GM18519 (cell line): ENCODE results near the gene ATP10A.
A peak's percentile ranks its signal among the peaks of the same experiment; 100 is the strongest.

ENCODE experiments used
- ATAC-seq: cut with Tn5 transposase; IDR thresholded peaks from one replicate; pipeline ENCODE4 v1.9.1; 2021; ENCODE audit warnings: mild to moderate bottlenecking, moderate library complexity; ENCODE audit not compliant: unreplicated experiment, low FRiP score

Gene ATP10A

DNA sequence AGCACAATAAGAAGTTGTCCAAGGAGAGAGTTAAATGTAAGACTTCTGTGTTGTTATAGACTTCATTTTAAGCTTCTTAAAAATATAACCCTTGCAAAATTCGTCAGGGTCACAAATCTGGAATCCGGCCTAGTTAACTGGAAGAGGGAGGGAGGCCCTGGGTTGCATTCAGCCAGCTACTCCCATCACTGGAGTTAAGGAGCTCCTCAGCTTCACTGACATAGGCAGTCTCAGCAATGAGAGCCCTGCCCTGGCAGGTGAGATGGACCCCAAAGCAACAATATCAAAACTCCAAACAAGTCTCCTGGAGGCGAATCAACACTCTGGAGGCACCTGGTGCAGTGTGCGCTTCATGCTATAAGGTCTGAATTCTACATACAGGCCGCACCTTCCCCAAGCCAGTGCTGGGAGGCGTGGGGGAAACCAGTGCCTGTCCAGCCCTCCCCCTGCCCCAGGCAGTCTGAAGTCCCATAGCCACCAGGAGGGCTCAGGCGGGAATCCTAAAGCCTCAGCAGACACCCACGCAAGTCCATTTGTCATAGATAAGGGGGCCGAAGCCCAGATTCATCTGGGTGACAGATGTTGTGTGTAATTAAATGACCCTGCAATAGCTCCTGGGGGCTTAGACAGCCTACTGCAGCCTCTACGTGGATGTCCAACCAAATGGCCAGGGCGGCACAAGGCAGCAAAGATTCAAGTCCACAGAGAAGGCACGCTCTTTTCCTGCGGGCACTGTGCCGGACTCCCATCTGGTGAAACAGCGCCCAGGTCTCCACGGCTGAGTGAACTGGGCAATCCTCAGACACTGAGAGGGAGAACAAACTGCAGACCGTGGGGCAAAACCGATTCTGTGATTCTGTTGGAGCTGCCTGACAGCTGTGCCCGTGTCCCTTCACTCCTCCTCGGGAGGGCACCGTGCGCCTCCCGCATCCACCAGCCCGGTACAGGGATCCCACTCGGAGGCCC, 64.9 kb downstream of the ATP10A start:
- ATAC-seq, result no peak

DNA sequence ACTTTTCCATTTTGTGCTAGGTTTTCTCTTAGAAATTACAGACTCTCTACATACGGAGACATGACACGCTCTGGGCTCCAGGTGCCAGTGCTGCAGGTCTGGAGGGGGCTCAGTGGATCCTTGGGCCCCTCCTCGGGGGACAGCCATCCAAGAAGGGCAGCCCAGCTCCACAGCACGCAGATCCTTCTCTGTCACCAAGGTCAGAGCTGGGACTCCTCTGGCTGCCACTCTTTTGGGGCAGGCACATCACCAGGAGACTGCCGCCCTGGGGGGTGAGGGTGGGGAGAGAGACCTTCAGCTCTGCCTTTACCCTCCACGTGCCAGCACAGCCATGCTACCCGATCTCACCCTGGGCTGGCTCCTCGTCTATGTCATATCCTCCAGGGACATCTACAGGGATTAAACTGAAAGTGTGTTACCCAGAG, 65.6 kb downstream of the ATP10A start:
- no peak for ATAC-seq

DNA sequence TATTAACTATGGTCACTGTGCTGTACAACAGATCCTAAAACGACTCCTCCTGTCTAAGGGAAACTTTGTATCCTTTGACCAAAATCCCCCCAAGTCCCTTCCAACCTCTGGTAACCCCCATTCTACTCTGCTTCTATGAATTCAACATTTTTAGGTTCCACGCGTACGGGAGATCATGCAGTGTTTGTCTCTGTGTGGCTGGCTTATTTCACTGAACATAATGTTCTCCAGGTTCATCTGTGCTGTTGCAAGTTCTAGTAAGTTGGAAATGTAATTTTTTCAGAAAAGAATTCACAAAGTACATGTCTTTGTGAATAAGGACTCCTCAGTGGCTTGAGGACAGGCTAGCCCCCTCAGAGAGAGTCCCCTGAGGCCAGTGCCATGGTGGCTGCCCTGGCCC, 66.1 kb downstream of the ATP10A start:
- no peak for ATAC-seq

DNA sequence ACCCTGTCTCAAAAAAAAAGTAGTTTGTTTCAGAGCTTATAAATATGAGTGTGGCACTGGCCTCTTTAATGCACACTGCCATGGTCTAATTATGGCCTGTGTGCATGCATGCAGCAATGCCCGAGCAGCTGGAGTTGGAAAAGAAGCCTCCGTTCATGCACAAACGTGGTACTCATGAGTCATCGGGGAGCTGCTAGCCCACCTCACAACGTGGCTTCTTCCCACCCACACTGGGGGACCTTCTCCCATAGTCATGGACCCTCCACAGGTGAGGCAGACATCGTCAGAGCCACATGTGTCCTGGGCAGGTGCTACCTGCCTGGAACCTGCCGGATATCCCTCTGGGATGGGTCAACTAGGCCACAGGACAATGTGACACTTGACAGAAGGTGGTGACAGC, 66.7 kb downstream of the ATP10A start:
- ATAC-seq, result no peak

DNA sequence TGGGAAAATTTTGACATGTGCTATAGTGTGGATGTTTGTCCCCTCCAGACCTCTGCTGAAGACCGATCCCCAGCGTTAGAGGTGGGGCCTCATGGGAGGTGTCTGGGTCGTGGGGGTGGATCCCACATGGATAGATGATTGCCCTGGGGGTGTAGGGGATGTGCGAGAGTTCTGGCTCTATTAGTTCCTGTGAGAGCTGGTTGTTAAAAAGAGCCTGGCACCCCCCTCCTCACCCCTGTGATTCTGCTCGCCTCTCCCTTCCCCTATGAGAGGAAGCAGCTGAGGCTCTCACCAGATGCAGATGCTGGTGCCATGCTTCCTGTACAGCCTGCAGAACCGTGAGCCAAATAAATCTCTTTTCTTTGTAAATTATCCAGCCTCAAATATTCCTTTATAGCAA, 67.4 kb downstream of the ATP10A start:
- no peak for ATAC-seq

DNA sequence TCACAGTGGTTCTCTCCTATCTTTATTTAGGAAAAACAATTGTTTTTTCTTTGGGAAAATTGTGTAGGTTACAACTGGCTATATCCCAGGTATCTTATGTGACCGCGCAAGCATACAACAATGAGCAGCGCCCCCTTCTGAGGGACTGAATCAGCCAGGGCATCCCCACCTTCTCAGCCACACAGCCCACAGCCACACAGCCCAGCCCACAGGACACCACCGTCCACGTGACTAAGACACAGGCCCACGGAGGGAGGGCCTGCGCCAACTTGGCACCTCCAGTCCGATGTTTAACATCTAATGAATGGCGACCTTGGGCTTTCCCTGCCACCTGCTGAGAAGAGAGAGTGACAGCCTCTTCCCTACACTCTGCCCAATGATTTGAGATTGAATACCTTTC, 68.1 kb downstream of the ATP10A start:
- ATAC-seq, result no peak

DNA sequence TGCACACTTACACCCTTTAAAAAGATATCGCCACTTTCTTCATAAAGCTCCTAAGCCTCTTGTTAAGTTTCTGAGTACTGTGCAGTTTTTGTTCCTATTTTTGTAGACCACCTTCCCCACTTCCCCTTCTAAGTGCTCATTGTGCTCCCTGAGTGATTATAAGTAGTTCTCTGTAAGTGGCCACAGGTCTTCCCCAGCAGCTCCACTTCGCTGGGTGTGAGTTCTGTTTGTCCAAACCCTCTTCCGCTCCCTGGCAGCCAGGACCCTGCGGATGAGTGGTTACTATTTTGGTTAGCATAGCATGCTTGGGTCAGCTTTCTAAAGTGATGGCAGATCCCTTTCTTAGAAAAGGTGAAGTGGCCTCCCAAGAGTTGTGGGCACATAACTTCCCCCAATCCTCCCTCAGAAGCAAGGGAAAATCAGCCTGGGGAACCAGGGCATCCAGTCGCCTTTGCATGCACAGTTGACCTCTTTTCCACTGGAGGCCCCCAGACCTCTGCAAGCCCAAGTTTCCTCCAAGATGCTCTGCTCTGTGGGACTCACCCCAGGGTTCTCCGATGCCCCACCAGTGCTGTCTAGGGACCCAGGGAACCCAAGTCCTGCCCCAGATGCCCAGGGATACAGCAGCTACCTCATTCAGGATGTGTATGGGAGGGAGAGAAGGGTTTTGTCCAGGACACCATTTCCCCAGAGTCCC, 69.6 kb downstream of the ATP10A start:
- peak; percentile 87 for ATAC-seq

DNA sequence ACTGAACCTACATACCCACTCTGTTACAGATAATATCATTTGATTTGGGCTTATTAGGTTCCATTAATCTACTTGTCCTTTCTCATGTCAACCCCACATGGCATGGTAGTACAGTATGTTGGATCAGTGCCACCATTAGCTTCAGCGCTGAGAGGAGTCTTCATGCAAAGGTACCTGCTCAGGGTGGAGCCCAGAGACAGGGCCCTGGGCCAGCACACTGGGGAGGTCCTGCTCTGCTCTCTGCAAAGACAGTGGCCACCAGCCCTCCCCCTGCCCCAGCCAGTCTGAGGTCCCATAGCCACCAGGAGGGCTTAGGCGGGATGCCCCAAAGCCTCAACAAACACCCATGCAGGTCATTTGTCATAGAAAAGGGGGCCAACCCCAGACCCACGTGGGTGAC, 71.0 kb downstream of the ATP10A start:
- ATAC-seq, result no peak

DNA sequence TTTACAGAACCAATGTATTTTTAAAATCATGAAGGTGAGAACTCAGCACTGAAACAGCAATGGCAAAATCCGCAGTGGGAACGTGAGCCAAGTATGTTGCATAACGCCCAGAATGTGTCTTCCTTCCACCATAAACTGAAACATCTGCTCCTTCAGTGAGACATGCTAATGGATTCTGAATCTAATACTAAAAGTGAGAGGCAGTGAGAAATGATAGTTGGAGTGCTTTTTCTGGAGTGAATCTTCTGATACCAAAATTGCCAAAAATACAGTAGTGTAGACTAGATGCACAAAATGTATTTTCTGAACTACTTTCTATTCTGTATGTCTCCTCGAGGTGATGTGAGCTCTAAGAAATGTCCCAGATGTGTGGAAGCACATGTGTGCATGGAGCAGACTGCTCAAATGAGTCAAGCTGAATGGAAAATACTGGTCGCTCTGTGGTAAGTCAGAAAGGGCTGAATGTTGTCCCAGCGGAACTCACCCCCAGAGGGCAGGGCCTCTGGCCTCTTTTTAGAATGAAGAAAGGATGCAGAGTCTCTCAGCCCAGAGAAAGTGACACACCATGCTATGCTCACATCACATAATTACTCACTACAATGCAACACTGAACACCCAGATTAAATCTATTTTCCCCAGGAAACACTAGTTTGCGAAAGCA, 73.0 kb downstream of the ATP10A start:
- ATAC-seq, result no peak

DNA sequence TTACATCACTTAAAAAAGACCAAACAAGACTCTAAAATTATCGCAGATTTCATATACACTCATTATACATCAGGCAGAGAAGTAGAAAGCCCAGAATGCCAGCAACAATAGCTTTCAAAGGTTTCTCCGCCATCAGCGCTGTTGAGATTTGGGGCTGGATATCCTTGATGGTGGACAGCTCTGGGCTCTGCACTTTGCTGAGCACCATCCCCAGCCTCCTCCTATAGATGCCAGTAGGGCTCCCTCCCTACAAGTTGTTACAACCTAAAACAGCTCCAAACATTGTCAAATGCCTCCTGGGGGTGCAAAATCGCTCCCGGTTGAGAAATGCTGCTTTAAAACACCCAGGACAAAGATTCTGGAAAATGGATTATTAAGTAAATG, 73.5 kb downstream of the ATP10A start:
- ATAC-seq, result no peak

DNA sequence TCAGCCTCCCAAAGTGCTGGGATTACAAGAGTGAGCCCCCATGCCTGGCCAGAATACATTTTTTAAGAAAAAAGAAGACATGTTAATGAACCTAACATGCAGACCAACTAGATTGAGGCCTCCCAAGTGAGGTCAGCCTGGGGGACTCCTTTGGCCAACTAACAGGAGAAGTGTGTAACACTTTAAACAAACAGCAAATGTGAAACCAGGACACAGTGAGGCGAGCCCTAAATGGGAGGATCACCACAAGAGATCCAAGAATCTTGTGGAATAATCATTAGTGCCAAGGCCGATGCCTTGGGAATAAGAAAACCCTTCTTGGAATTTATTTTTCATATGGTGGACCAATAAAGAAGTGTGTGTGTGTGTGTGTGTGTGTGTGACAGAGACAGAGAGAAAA, 73.9 kb downstream of the ATP10A start:
- ATAC-seq, result no peak

DNA sequence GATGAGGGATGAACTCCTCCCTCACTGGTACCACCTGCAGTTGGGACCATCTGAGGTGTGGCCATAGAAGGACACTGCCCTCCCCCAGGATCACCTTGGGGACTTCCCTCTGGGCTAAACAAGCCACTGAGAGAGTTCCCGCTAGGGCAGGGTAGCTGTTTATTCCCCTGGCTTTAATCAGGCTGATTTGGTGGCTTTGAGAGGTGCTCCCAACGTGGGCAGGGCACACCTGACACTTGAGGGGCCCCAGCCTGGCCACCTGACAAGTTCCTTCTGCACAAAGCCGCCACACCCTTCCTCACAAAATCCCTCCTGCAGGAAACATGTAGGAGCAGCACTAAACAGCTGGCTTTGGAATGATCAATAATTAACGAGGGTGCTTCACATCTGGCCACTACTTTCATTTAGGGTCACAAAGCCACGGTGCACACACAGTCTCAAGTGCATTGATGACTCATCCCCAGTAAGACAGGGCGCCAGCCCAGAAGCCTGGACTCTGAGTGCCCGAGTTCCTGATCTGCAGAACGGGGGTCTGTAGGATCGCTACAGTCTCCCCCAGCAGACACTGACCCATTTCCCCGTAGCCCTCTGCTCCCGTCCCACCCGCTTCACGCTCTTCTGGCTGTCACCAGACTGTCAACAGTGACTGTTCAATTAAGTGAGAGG, 75.1 kb downstream of the ATP10A start:
- ATAC-seq, result no peak

DNA sequence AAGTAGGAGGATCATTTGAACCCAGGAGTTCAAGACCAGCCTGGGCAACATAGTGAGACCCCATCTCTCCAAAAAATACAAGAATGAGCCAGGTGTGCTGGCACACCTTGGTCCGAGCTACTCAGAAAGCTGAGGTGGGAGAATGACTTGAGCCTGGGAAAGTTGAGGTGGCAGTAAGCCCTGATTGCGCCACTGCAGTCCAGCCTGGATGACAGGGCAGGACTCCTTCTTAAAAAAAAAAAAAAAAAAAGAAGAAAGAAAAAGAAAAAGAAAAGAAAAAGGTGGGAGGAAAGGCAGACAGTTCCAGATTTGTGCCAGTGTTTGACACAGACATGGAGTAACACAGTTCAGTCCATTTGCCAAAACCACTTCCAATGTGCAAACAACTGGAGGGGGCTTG, 75.7 kb downstream of the ATP10A start:
- ATAC-seq, result no peak

DNA sequence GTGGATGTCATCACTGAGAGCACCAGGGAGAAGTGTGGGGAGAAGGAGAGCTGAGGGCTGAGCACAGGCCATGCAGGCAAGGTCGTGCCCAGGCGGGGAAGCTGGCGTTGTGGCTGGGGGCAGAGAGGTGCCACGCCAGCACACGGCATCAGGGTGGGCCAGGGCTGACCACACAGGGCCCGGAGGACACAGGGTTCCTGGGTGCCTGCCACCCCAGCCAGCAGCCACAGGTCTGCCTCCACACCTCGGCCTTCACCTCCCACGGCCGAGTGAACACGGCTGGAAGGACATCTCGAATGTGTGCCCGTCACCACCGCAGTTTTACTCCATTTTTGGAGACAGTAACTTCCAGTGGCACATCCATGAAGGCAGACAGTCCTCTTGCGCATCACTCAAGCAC, 77.1 kb downstream of the ATP10A start:
- no peak for ATAC-seq

DNA sequence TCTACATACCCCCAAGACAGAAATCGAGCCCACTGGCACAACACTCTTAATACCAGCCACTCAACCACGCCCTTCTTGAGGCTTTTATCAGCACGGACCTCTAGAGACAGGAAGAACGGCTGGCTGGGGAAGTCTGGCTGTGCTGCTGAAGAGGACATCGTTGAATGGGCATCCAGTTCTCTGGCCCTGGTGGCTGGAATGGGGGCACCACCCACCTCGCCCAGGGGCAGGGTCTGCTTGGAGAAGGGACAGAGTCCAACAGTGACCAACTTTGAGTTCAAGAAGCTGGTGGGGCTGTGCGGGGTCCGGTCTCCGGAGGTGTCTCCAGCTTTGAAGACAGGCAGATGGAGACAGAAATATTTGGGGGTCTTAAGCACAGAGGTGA, 77.5 kb downstream of the ATP10A start:
- ATAC-seq, result no peak

DNA sequence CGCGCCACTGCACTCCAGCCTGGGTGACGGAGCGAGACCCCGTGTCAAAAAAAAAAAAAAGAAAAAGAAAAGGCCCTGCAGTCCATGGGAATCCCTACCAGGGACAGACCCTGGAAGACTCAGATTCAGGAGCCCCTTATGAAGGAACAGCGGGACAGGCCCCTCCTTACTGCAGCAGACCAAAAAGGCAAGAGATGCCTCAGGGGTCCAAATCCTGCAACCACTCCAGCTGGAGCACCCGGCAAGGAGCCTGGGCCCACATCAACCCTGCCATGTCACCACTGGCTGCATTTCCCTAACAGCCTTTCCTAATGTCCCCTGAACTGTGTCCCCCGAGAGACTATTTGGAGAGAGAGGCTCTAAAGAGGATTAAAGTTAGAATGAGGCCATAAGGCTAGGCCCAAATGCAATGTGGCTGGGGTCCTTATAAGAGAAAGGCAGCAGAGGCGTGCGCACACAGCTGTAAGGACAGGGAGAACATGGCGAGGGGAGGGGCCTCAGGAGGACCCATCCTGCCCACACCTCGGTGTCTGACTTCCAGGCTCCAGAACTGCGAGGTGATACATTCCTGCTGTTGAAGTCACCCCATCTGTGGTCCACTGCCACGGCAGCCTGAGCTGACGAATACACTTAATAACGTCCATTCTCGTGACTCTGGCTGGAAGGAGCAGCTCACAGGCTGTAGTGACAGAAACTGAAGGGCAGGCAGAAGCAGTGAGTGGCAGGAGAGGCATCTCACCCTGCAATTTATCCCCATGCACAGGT, 78.1 kb downstream of the ATP10A start:
- no peak for ATAC-seq

DNA sequence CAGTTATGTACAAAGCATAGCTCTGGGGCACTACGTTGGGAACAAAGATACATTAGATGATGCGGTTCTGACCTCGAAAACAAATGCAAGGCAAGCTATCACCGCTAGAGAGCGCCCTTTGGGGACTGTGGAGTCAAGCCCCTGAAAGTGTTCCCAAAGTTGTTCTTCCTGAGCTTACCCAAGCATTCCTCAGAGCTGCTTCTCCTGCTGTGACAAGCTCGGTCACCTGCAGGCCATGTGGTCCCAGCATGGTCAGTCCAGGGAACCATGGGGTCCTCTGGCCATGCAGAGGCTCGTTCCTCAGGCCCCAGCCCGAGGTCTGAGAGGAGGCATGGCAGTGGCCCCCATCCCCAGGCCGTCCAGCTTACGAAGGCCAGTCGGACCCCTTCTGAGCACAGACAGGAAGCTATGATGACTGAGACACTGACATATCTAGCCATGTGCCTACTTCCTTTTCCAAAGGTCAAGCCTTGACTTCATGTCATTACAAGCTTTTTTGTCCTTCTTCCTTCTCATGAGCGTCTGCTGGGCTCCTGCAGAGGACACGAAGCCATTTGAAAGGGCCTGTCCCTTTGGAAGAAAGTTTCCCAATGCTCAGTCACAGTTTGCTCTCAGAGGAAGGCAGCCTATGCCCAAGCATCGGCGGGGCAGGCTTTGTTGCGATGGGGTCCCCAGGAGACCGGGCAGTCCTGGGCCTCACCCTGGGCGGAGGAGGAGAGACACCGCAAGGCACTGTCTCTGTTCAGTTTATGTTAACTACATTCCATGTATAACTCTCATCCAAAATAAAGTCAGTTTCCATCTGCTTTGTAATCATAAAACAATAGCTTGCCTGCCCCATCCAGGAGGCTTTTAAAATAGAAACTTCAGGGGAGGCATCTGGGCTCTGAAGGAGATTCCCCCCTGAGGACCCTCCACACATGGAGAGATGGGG, 79.3 kb downstream of the ATP10A start:
- ATAC-seq, result no peak

DNA sequence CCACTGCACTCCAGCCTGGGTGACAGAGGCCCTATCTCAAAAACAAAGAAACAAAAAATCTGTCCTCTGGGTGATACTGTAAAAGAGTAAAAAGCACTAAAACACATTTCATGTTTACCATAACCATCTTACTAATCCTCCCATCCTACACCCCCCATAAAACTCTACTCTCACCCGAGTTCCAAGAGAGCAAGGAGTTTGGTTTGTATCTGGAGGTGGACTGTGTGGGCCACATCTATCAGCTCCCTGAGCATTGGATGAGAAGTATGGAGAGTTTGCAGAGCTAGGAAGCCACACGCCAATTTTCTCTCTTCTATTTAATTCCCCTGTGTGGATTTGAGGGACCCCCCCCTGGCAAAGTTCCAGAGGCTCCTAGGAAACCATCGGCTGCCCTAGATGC, 80.0 kb downstream of the ATP10A start:
- no peak for ATAC-seq
